Body of pancreas (tissue), 4 donors: ENCODE measurements around the gene ME1.

Experiments
- POLR2A ChIP-seq, 3 donors: fragments of 450-650 bp; IDR thresholded peaks; one replicate each; pipeline ENCODE4 v1.6.1; 2016; ENCODE audit warnings: antibody characterized with exemption in 3 of 3, mild to moderate bottlenecking in 2 of 3
- TF ChIP-seq, protein P1 (sequence below), 7 experiments: fragments of 450-650 bp in 4 of 7; fragments of 200-600 bp in 3 of 7; sonication (generic) in 3 of 7; IDR thresholded peaks; one replicate each; pipeline ENCODE4 v1.5.1; 2016 to 2019; ENCODE audit warnings: antibody characterized with exemption in 7 of 7

DNA sequence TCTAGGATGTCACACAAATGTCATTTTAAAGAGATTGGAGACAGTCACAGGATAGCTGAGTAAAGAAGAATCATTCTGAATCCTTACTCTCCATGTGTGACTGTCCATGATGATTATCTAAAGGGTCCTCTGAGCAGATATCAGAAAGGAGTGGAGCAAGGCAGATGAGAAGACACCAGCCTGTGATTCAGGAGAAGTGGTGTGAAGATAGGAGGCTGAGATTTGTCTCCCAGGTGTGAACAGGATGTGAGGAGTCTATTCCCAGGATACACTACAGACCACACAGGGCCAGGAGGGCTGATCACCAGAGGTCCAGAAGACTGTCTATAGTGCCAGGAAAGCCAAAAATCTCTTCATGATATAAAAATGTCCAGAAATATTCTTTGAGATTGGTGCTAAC is 210.7 kb downstream of the ME1 start:
- no peak for TF ChIP-seq POLR2A (IDR thresholded peaks at IDR 0.05)
- TF ChIP-seq, protein P1, sequence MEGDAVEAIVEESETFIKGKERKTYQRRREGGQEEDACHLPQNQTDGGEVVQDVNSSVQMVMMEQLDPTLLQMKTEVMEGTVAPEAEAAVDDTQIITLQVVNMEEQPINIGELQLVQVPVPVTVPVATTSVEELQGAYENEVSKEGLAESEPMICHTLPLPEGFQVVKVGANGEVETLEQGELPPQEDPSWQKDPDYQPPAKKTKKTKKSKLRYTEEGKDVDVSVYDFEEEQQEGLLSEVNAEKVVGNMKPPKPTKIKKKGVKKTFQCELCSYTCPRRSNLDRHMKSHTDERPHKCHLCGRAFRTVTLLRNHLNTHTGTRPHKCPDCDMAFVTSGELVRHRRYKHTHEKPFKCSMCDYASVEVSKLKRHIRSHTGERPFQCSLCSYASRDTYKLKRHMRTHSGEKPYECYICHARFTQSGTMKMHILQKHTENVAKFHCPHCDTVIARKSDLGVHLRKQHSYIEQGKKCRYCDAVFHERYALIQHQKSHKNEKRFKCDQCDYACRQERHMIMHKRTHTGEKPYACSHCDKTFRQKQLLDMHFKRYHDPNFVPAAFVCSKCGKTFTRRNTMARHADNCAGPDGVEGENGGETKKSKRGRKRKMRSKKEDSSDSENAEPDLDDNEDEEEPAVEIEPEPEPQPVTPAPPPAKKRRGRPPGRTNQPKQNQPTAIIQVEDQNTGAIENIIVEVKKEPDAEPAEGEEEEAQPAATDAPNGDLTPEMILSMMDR (IDR thresholded peaks at IDR 0.05): no peak
